Measurements from ENCODE around the gene SLC36A1.
"Not testable (repeated sequence)": the region's sequence is repeated elsewhere in the genome, so short reads cannot be mapped to it uniquely, and the experiment has no call there.

The SLC36A1 gene

DNA sequence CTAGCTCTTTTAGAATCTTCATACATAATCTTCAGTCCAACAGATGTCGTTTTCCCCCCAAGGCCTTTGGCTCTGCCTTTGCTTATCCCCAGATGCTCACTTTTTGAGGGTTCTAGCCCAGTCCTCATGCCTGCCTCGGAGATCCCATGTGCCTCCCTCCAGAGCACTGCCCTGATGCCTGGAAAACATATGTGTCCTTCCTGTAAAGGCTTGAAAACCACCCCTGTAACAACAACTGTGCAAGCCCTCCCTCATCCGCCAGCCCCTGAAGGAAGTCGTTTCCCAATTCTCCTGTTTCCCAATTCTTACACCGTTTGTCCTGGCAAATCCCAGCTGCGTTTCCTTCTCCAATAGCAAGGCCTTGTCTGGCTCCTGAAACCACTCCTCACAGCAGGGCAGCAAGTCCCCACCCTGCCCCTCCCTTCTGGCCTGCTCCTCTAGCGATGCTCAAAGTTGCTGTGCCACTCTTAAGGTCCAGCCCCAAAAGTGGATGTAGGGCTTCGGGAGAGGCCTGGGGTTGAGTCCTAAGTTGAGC, 52.2 kb downstream of the SLC36A1 start:
- H3K9me2 ChIP-seq (ENCODE audit: low read depth, low read length) = no peaks in the 10 kb centered on the region
- H3K79me2 ChIP-seq (ENCODE audit: insufficient read depth, low read length) = no peaks in the 10 kb centered on the region
- no peaks in the 10 kb centered on the region for H4K20me1 ChIP-seq (ENCODE audit: insufficient read depth, low read length)
- no peak overlapping the region for H2AFZ ChIP-seq (ENCODE audit: low read length)
- H3K36me3 ChIP-seq (ENCODE audit: insufficient read depth, low read length) = no peaks in the 10 kb centered on the region
- no peak overlapping the region for H3K9ac ChIP-seq (ENCODE audit: low read length)
- no peaks in the 10 kb centered on the region for H3K9me3 ChIP-seq (ENCODE audit: low read length)
- no peak overlapping the region for H3K4me2 ChIP-seq (ENCODE audit: low read length)
- TF ChIP-seq, protein P1, sequence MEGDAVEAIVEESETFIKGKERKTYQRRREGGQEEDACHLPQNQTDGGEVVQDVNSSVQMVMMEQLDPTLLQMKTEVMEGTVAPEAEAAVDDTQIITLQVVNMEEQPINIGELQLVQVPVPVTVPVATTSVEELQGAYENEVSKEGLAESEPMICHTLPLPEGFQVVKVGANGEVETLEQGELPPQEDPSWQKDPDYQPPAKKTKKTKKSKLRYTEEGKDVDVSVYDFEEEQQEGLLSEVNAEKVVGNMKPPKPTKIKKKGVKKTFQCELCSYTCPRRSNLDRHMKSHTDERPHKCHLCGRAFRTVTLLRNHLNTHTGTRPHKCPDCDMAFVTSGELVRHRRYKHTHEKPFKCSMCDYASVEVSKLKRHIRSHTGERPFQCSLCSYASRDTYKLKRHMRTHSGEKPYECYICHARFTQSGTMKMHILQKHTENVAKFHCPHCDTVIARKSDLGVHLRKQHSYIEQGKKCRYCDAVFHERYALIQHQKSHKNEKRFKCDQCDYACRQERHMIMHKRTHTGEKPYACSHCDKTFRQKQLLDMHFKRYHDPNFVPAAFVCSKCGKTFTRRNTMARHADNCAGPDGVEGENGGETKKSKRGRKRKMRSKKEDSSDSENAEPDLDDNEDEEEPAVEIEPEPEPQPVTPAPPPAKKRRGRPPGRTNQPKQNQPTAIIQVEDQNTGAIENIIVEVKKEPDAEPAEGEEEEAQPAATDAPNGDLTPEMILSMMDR (IDR thresholded peaks at IDR 0.05; ENCODE audit: low read length) = no peak
- no peak for TF ChIP-seq EZH2 (IDR thresholded peaks at IDR 0.05; ENCODE audit: borderline replicate concordance, low read length)
- no peaks in the 10 kb centered on the region for H3K4me1 ChIP-seq (ENCODE audit: insufficient read depth, low read length, severe bottlenecking)
- H3K4me3 ChIP-seq (ENCODE audit: low read depth, low read length, poor library complexity, severe bottlenecking) = no peak overlapping the region
- no peak overlapping the region for H3K27ac ChIP-seq (ENCODE audit: low read depth, low read length, poor library complexity, severe bottlenecking)
- H3K27me3 ChIP-seq (ENCODE audit: insufficient read depth, low read length) = no peaks in the 10 kb centered on the region
- no peaks in the 10 kb centered on the region for H3F3A ChIP-seq (ENCODE audit: insufficient read depth, low read length)

DNA sequence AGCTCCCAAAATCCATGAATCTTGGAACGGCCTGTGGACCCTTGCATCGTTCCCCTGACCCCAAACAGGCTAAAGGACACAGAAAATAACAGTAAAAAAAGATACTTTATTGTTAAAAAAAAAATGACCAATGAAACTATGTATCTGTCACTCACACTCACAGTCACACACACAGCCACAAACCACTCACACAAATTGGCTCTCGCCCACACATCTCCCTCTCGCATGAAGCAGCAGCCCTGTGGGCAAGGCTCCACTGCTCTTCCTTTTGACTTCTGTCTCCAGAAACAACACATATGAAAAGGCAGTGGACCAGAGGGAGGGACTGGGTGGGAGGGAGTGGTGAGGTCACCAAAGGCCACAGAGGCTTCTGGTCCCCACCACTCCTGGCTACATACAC, 56.6 kb downstream of the SLC36A1 start:
- Histone ChIP-seq H3K36me3 (ENCODE audit: insufficient read depth, low read length) (no peaks in the 10 kb centered on the region), H3K9me3 (ENCODE audit: low read length) (no peaks in the 10 kb centered on the region), H3K4me2 (ENCODE audit: low read length) (no peak overlapping the region), H3K9ac (ENCODE audit: low read length) (no peak overlapping the region), H3K4me1 (ENCODE audit: insufficient read depth, low read length, severe bottlenecking) (no peaks in the 10 kb centered on the region), H3K9me2 (ENCODE audit: low read depth, low read length) (no peaks in the 10 kb centered on the region), H3F3A (ENCODE audit: insufficient read depth, low read length) (no peaks in the 10 kb centered on the region), H2AFZ (ENCODE audit: low read length) (no peak overlapping the region), H4K20me1 (ENCODE audit: insufficient read depth, low read length) (no peaks in the 10 kb centered on the region), H3K4me3 (ENCODE audit: low read depth, low read length, poor library complexity, severe bottlenecking) (no peak overlapping the region), H3K27ac (ENCODE audit: low read depth, low read length, poor library complexity, severe bottlenecking) (no peak overlapping the region), H3K27me3 (ENCODE audit: insufficient read depth, low read length) (no peaks in the 10 kb centered on the region), H3K79me2 (ENCODE audit: insufficient read depth, low read length) (no peaks in the 10 kb centered on the region)
- TF ChIP-seq, protein P1 (IDR thresholded peaks at IDR 0.05; ENCODE audit: low read length) = no peak
- no peak for TF ChIP-seq EZH2 (IDR thresholded peaks at IDR 0.05; ENCODE audit: borderline replicate concordance, low read length)

DNA sequence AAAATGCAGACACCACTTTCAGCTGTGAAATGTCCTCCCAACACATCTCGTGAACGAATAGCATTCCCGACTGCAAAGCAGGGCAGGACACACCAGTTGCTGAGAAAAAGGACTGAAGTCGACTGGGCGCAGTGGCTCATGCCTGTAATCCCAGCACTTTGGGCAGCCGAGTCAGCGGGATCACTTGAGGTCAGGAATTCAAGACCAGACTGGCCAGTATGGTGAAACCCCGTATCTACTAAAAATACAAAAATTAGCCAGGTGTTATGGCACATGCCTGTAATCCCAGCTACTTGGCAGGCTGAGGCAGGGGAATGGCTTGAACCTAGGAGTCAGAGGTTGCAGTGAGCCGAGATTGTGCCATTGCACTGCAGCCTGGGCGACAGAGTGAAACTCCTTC, 60.9 kb downstream of the SLC36A1 start:
- not testable (repeated sequence) for H3K36me3 ChIP-seq (ENCODE audit: insufficient read depth, low read length); H3K4me2 ChIP-seq (ENCODE audit: low read length); H3K9ac ChIP-seq (ENCODE audit: low read length); H3K4me3 ChIP-seq (ENCODE audit: low read depth, low read length, poor library complexity, severe bottlenecking); H3K27ac ChIP-seq (ENCODE audit: low read depth, low read length, poor library complexity, severe bottlenecking); H3K27me3 ChIP-seq (ENCODE audit: insufficient read depth, low read length); H3K9me3 ChIP-seq (ENCODE audit: low read length); H3K79me2 ChIP-seq (ENCODE audit: insufficient read depth, low read length); H4K20me1 ChIP-seq (ENCODE audit: insufficient read depth, low read length); H3K9me2 ChIP-seq (ENCODE audit: low read depth, low read length); H3F3A ChIP-seq (ENCODE audit: insufficient read depth, low read length); H2AFZ ChIP-seq (ENCODE audit: low read length); H3K4me1 ChIP-seq (ENCODE audit: insufficient read depth, low read length, severe bottlenecking)

DNA sequence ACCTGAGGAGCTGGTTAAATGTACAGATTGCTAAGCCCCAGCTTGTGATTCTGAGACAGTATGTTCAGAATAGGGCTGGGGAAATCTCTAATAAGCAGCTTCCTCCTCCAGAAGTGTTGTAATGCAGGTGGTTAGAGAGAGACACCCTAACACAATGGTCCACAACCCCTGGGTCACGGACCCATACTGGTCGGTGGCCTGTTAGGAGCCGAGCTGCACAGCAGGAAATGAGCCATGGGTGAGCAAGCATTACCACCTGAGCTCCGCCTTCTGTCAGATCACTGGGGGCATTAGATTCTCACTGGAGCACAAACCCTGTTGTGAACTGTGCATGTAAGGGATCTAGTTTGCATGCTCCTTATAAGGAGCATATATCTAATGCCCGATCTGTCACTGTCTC, 61.8 kb downstream of the SLC36A1 start:
- no peak for TF ChIP-seq EZH2 (IDR thresholded peaks at IDR 0.05; ENCODE audit: borderline replicate concordance, low read length)
- TF ChIP-seq, protein P1 (IDR thresholded peaks at IDR 0.05; ENCODE audit: low read length) = no peak
- H3K4me3 ChIP-seq (ENCODE audit: low read depth, low read length, poor library complexity, severe bottlenecking) = no peak overlapping the region
- no peaks in the 10 kb centered on the region for H3K27me3 ChIP-seq (ENCODE audit: insufficient read depth, low read length)
- H3F3A ChIP-seq (ENCODE audit: insufficient read depth, low read length) = no peaks in the 10 kb centered on the region
- no peaks in the 10 kb centered on the region for H4K20me1 ChIP-seq (ENCODE audit: insufficient read depth, low read length)
- H3K27ac ChIP-seq (ENCODE audit: low read depth, low read length, poor library complexity, severe bottlenecking) = no peak overlapping the region
- H3K9ac ChIP-seq (ENCODE audit: low read length) = no peak overlapping the region
- no peak overlapping the region for H3K4me2 ChIP-seq (ENCODE audit: low read length)
- H2AFZ ChIP-seq (ENCODE audit: low read length) = no peak overlapping the region
- H3K4me1 ChIP-seq (ENCODE audit: insufficient read depth, low read length, severe bottlenecking) = peaks cover 4% of the 10 kb centered on the region
- H3K36me3 ChIP-seq (ENCODE audit: insufficient read depth, low read length) = no peaks in the 10 kb centered on the region
- H3K79me2 ChIP-seq (ENCODE audit: insufficient read depth, low read length) = no peaks in the 10 kb centered on the region
- no peaks in the 10 kb centered on the region for H3K9me2 ChIP-seq (ENCODE audit: low read depth, low read length)
- H3K9me3 ChIP-seq (ENCODE audit: low read length) = no peaks in the 10 kb centered on the region
